ENCODE results near the gene CD47.

Gene CD47

DNA sequence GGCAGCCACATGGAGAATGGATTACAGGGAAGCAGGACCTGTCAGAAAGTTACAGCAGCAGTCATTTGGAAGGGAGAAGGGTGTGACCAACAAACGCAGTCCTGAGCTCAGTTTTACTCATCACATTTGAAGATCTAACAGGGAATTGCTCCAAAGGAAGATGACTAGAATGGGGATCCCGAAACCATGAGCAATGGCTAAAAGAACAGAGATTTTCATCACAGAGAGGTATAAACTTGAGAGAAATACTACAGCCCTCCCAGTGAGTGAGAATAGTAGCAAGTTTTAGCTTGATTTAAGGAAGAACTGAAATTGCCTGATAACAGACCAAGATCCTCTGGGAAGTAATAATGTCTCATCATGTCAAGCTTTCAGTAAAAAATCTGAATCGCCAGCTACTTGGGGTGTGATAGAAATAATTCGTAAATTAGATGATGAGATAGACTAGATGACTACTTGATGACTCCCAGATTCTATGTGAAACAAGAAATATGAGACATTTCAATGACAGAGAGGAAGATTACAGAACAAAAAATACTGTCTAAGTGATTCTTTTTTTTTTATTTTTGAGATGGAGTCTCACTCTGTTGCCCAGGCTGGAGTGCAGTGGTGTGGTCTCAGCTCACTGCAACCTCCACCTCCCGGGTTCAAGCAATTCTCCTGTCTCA, 16.9 kb downstream of the CD47 start:
- TF ChIP-seq, protein P1, sequence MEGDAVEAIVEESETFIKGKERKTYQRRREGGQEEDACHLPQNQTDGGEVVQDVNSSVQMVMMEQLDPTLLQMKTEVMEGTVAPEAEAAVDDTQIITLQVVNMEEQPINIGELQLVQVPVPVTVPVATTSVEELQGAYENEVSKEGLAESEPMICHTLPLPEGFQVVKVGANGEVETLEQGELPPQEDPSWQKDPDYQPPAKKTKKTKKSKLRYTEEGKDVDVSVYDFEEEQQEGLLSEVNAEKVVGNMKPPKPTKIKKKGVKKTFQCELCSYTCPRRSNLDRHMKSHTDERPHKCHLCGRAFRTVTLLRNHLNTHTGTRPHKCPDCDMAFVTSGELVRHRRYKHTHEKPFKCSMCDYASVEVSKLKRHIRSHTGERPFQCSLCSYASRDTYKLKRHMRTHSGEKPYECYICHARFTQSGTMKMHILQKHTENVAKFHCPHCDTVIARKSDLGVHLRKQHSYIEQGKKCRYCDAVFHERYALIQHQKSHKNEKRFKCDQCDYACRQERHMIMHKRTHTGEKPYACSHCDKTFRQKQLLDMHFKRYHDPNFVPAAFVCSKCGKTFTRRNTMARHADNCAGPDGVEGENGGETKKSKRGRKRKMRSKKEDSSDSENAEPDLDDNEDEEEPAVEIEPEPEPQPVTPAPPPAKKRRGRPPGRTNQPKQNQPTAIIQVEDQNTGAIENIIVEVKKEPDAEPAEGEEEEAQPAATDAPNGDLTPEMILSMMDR (IDR thresholded peaks at IDR 0.05; ENCODE audit: extremely low read depth, insufficient read depth, missing control alignments): no peak
- in situ Hi-C loops (cut with MboI; ENCODE audit: low pct_unique_long_range_greater_than_20kb, low sequenced_read_pairs, unreplicated experiment): no loop called here
- no peak for DNase-seq (ENCODE audit: low spot score)

DNA sequence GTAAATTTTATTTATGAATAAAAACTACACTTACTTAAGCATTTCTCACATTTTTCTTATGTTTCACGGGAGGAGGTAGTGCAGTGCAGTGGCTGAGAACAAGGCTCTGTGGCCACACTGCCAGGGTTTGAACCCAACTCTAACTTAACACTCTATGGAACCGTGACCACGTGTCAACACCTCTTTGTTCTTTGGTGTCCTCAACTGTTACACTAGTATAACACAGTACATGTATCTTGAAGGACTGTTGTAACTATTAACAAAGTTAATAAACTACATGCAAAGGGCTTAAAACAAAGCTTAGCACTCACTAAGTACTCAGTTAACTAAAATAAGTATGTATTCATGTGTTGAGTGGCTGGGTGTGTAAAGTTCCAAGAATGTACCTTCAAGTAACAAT, 19.5 kb downstream of the CD47 start:
- in situ Hi-C loops (cut with MboI; ENCODE audit: low pct_unique_long_range_greater_than_20kb, low sequenced_read_pairs, unreplicated experiment): no loop called here
- DNase-seq (ENCODE audit: low spot score): no peak
- TF ChIP-seq, protein P1 (IDR thresholded peaks at IDR 0.05; ENCODE audit: extremely low read depth, insufficient read depth, missing control alignments): no peak

DNA sequence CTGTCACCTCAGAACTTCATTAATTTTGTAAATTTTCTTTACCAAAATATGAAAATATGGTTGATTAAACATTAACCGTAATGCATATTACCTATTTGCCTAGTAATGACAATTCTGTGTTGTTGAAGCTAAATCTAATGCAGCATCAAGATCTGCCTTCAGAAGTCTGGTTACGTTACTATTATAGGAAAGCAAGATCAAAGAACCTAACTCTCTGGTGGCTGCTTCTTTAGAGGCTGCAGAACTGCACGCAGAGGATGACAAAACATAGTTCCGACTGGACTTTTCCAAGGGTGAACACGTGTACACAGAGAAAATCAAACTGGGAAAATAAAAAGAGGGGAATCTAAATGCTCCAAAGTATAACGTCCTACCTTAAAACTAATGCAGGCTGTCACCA, 20.5 kb downstream of the CD47 start:
- in situ Hi-C loops (cut with MboI; ENCODE audit: low pct_unique_long_range_greater_than_20kb, low sequenced_read_pairs, unreplicated experiment): no loop called here
- DNase-seq (ENCODE audit: low spot score): no peak
- TF ChIP-seq, protein P1 (IDR thresholded peaks at IDR 0.05; ENCODE audit: extremely low read depth, insufficient read depth, missing control alignments): no peak

DNA sequence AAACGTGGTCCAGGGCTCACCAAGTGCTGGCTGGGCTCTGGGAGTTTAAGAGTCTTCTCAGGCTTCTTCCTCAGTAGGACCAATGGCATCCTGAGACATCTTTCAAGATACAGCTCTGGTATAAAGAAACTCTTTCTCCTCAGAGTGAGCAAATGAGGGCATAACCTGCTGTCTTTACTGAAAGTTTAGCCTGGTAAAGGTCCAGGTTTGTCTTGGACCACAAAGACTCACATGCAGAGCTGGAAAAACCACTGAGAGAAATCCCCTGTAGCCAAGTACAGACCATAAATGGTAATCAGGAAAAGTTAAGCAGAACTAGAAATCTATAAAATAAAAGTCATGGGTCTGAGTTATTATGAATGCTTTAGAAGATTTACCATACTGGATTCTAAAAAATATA, 23.1 kb downstream of the CD47 start:
- in situ Hi-C loops (cut with MboI; ENCODE audit: low pct_unique_long_range_greater_than_20kb, low sequenced_read_pairs, unreplicated experiment): no loop called here
- TF ChIP-seq, protein P1 (IDR thresholded peaks at IDR 0.05; ENCODE audit: extremely low read depth, insufficient read depth, missing control alignments): no peak
- DNase-seq (ENCODE audit: low spot score): no peak

DNA sequence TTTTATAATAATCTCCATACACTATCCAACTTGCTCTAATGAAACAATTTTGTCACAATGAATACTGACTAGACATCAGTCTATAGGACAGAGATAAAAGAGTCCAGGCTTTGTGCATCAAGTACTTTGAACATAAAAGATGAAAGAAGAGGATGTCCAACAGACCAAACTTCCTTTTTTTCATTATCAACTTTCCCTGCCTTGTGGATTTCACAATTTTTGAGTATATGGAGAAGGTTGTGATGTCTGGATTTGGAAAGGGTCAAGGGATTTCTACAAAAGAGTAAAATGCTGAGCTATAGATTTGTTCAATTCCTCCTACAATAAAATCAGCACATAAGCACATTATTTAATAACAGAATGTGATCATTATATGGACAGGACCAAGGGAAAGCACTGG, 25.7 kb downstream of the CD47 start:
- TF ChIP-seq, protein P1 (IDR thresholded peaks at IDR 0.05; ENCODE audit: extremely low read depth, insufficient read depth, missing control alignments): no peak
- no peak for DNase-seq (ENCODE audit: low spot score)
- in situ Hi-C loops (cut with MboI; ENCODE audit: low pct_unique_long_range_greater_than_20kb, low sequenced_read_pairs, unreplicated experiment): no loop called here

DNA sequence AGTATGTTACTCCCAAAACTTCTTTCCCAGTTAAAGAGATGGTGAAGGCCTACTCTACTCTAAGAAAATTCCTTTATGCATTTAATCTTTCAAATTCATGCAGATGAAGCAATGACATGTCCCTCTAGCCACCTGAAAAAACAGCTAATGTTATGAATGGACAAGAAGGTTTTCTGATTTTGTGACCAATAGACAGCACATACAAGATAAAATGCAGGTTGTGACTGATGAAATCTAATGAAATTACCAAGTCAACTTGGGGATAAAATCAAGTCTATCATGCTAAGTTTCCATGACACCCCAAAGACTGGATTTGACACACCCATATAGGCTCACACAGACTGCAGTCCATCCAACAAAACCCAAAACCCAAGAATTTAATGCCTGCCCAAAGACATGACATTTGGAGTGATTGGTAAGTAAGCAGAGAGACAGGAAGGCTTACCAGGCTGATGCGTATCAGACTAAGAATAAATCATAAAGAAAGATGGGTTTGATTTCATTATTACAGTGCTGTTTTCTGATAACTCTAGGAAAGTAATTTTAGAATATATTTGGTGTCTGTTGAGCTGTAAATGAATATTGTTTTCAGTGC, 26.4 kb downstream of the CD47 start:
- TF ChIP-seq, protein P1 (IDR thresholded peaks at IDR 0.05; ENCODE audit: extremely low read depth, insufficient read depth, missing control alignments): no peak
- DNase-seq (ENCODE audit: low spot score): no peak
- in situ Hi-C loops (cut with MboI; ENCODE audit: low pct_unique_long_range_greater_than_20kb, low sequenced_read_pairs, unreplicated experiment): no loop called here
